IMR-90 (cell line): ENCODE measurements around the gene TSR3. TPM values are rescaled to one million over a fixed set of nuclear protein-coding genes. Genes with fewer than 3 reads are reported as not detected.

Experiments
- ATAC-seq: fragments of 200-7000 bp; cut with Tn5 transposase; 2 replicates; pipeline ENCODE4 v1.9.1; 2020; ENCODE audit warnings: low read depth, mild to moderate bottlenecking, moderate library complexity
- BruUV-seq: library from RNA; stranded (reverse); fragments of 400-500 nt; replicated peaks from 2 replicates; lab custom pipeline; 2021; lab: Mats Ljungman, UMichigan
- CTCF ChIA-PET: fragments of 300-600 bp; formaldehyde crosslinking; extraction: SDS; loops from one replicate; lab custom pipeline; 2021; ENCODE audit warnings: antibody characterized with exemption; lab: Yijun Ruan, JAX
- POLR2A ChIA-PET: fragments of 300-600 bp; sonication (Branson Sonifier 250); formaldehyde crosslinking; loops from one replicate; lab custom pipeline; 2022; ENCODE audit warnings: antibody characterized with exemption; ENCODE audit not compliant: unreplicated experiment; lab: Charles Lee
- DNase-seq: peaks from one replicate; pipeline ENCODE4 v3.0.0; 2013
- H2AFZ ChIP-seq: replicated peaks from 2 replicates; pipeline ENCODE3; 2013; ENCODE audit warnings: low read length, mild to moderate bottlenecking; ENCODE audit not compliant: poor library complexity
- H2AK5ac ChIP-seq: 2 replicates; pipeline ENCODE4 v1.6.1; 2013; ENCODE audit warnings: low read depth, low read length, inconsistent platforms
- H2AK9ac ChIP-seq: replicated peaks from 2 replicates; pipeline ENCODE3; 2013; ENCODE audit warnings: mild to moderate bottlenecking, low read depth, low read length, moderate library complexity; ENCODE audit not compliant: poor library complexity
- H2BK120ac ChIP-seq: 2 replicates; pipeline ENCODE4 v1.6.1; 2013; ENCODE audit warnings: low read depth, low read length, inconsistent platforms
- H2BK15ac ChIP-seq: 3 replicates; pipeline ENCODE4 v1.6.1; 2013; ENCODE audit warnings: low read depth, low read length, inconsistent platforms
- H2BK20ac ChIP-seq: 2 replicates; pipeline ENCODE4 v1.6.1; 2013; ENCODE audit warnings: low read depth, mild to moderate bottlenecking, inconsistent platforms, low read length, moderate library complexity
- H2BK5ac ChIP-seq: 2 replicates; pipeline ENCODE4 v1.6.1; 2013; ENCODE audit warnings: mild to moderate bottlenecking, low read depth, low read length, inconsistent platforms; ENCODE audit not compliant: poor library complexity, severe bottlenecking
- H3K14ac ChIP-seq: replicated peaks from 2 replicates; pipeline ENCODE4 v1.6.1; 2013; ENCODE audit warnings: low read depth, low read length, inconsistent platforms
- H3K18ac ChIP-seq: 2 replicates; pipeline ENCODE4 v1.6.1; 2013; ENCODE audit warnings: low read depth, low read length, control low read depth
- H3K23ac ChIP-seq: 2 replicates; pipeline ENCODE4 v1.6.1; 2013; ENCODE audit warnings: low read depth, low read length, inconsistent platforms
- H3K27ac ChIP-seq: 2 replicates; pipeline ENCODE4 v1.5.1; 2013; ENCODE audit warnings: mild to moderate bottlenecking, control low read depth, low read length; ENCODE audit not compliant: insufficient read depth
- H3K27me3 ChIP-seq: 2 replicates; pipeline ENCODE4 v1.6.1; 2013; ENCODE audit warnings: low read length; ENCODE audit not compliant: control insufficient read depth, insufficient read depth
- H3K36me3 ChIP-seq: 2 replicates; pipeline ENCODE4 v1.6.1; 2013; ENCODE audit warnings: low read length, mixed read lengths; ENCODE audit not compliant: control insufficient read depth, insufficient read depth
- H3K4ac ChIP-seq: 2 replicates; pipeline ENCODE4 v1.6.1; 2013; ENCODE audit warnings: low read depth, low read length, inconsistent platforms
- H3K4me1 ChIP-seq: 2 replicates; pipeline ENCODE4 v1.6.1; 2013; ENCODE audit warnings: low read length, mixed read lengths; ENCODE audit not compliant: control insufficient read depth, insufficient read depth
- H3K4me2 ChIP-seq: 2 replicates; pipeline ENCODE4 v1.6.1; 2013; ENCODE audit warnings: low read depth, mild to moderate bottlenecking, control low read depth, low read length, moderate library complexity
- H3K4me3 ChIP-seq: 2 replicates; pipeline ENCODE4 v1.5.1; 2013; ENCODE audit warnings: low read depth, mild to moderate bottlenecking, control low read depth, low read length, moderate library complexity; ENCODE audit not compliant: insufficient read depth
- H3K56ac ChIP-seq: 2 replicates; pipeline ENCODE4 v1.6.1; 2013; ENCODE audit warnings: low read length, inconsistent platforms; ENCODE audit not compliant: insufficient read depth; ENCODE audit errors: extremely low read depth
- H3K79me1 ChIP-seq, 2 experiments: 2 replicates each; pipeline ENCODE4 v1.6.1; 2013; ENCODE audit warnings: low read length in 2 of 2, inconsistent platforms in 1 of 2, low read depth in 1 of 2
- H3K9ac ChIP-seq: 2 replicates; pipeline ENCODE4 v1.6.1; 2013; ENCODE audit warnings: low read depth, low read length, control low read depth
- H3K9me1 ChIP-seq: 2 replicates; pipeline ENCODE4 v1.6.1; 2013; ENCODE audit warnings: low read length, inconsistent platforms; ENCODE audit not compliant: insufficient read depth
- H3K9me3 ChIP-seq: 2 replicates; pipeline ENCODE4 v1.6.1; 2013; ENCODE audit warnings: low read length; ENCODE audit not compliant: control insufficient read depth, insufficient read depth
- H4K20me1 ChIP-seq: 2 replicates; pipeline ENCODE4 v1.6.1; 2013; ENCODE audit warnings: low read length, inconsistent platforms; ENCODE audit not compliant: insufficient read depth
- H4K5ac ChIP-seq: 2 replicates; pipeline ENCODE4 v1.6.1; 2013; ENCODE audit warnings: mild to moderate bottlenecking, low read depth, low read length, control low read depth
- H4K8ac ChIP-seq, 2 experiments: 2 replicates each; pipeline ENCODE4 v1.6.1; 2013; ENCODE audit warnings: low read depth in 2 of 2, low read length in 2 of 2, control low read depth in 1 of 2, inconsistent platforms in 1 of 2
- H4K91ac ChIP-seq: 2 replicates; pipeline ENCODE4 v1.6.1; 2013; ENCODE audit warnings: low read depth, low read length, inconsistent platforms; ENCODE audit not compliant: insufficient read depth
- BHLHE40 ChIP-seq: fragments of 150-350 bp; IDR thresholded peaks from 2 replicates; pipeline ENCODE4 v1.6.1; 2016; ENCODE audit warnings: mild to moderate bottlenecking, low read depth, low read length
- MAZ ChIP-seq: IDR thresholded peaks from 2 replicates; pipeline ENCODE4 v1.6.1; 2012; ENCODE audit warnings: low read depth, mild to moderate bottlenecking, low read length, improper control_type of control experiment, moderate library complexity, borderline replicate concordance
- MXI1 ChIP-seq: IDR thresholded peaks from 2 replicates; pipeline ENCODE4 v1.6.1; 2012; ENCODE audit warnings: low read depth, mild to moderate bottlenecking, low read length, moderate library complexity, borderline replicate concordance
- RAD21 ChIP-seq: IDR thresholded peaks from 2 replicates; pipeline ENCODE4 v1.6.1; 2012; ENCODE audit warnings: low read length, improper control_type of control experiment
- RFX5 ChIP-seq: IDR thresholded peaks from 2 replicates; pipeline ENCODE4 v1.8.0; 2012; ENCODE audit warnings: low read depth, mild to moderate bottlenecking, low read length, moderate library complexity
- WGBS, 2 experiments: methylation state at CpG; one replicate each; pipeline versions ENCODE4 v1.1.5 to v1.1.7; 2013; ENCODE audit warnings: missing lambda C conversion rate in 2 of 2; ENCODE audit not compliant: insufficient read length in 1 of 2; ENCODE audit errors: extremely low coverage in 2 of 2; 5-methylcytosine and 5-hydroxymethylcytosine counted together
- dilution Hi-C: fragments of 300-500 bp; cut with HindIII; formaldehyde crosslinking; loops from one replicate; pipeline ENCODE4 v1.14.3; 2018; ENCODE audit warnings: low sequenced_read_pairs; ENCODE audit not compliant: unreplicated experiment
- in situ Hi-C: fragments of 300-500 bp; cut with MboI; formaldehyde crosslinking; loops from 3 replicates; pipeline ENCODE4 v1.14.3; 2019; ENCODE audit warnings: low sequenced_read_pairs, inconsistent platforms, mixed read lengths
- intact Hi-C: fragments of 100-400 bp; cut with micrococcal nuclease; formaldehyde crosslinking; loops from 2 replicates; pipeline ENCODE4 v1.10.0; 2022
- polyA plus RNA-seq, 3 experiments: library from polyadenylated mRNA; depleted of rRNA; stranded (reverse); fragments of >200 nt; gene quantifications; 2 replicates each; pipeline ENCODE4 v1.2.3, GENCODE V29; 2012; ENCODE audit warnings: low replicate concordance in 1 of 3
- total RNA-seq: library from RNA; depleted of rRNA; stranded (reverse); fragments of >200 nt; gene quantifications from 2 replicates; pipeline ENCODE4 v1.2.3, GENCODE V29; 2012

TSR3 gene
- total and polyA plus RNA-seq, 2 of the 4 experiments (the other 2 are of a cell fraction) = 38.0 to 52.9 TPM

DNA sequence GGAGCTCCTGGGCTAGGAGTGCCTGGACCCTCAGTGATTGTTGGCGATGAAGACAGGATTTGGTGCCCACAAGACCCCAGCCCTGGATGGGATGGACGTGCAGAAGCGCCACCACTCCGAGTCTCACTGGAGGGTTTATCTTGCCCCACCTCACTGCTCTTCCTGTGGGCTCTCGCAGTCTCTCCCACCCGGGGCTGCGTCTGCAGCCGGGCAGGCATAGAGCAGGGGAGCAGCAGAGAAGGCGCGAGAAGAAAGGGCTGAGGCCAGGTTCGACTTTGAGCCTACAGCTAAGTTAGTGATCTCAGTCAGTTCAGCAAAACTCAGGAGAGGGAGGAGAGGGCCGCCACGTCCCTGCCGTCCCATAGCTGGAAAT lies 35.7 kb downstream of the TSR3 start (continued):
- TF ChIP-seq MAZ (no peak), BHLHE40 (no peak), MXI1 (no peak)

DNA sequence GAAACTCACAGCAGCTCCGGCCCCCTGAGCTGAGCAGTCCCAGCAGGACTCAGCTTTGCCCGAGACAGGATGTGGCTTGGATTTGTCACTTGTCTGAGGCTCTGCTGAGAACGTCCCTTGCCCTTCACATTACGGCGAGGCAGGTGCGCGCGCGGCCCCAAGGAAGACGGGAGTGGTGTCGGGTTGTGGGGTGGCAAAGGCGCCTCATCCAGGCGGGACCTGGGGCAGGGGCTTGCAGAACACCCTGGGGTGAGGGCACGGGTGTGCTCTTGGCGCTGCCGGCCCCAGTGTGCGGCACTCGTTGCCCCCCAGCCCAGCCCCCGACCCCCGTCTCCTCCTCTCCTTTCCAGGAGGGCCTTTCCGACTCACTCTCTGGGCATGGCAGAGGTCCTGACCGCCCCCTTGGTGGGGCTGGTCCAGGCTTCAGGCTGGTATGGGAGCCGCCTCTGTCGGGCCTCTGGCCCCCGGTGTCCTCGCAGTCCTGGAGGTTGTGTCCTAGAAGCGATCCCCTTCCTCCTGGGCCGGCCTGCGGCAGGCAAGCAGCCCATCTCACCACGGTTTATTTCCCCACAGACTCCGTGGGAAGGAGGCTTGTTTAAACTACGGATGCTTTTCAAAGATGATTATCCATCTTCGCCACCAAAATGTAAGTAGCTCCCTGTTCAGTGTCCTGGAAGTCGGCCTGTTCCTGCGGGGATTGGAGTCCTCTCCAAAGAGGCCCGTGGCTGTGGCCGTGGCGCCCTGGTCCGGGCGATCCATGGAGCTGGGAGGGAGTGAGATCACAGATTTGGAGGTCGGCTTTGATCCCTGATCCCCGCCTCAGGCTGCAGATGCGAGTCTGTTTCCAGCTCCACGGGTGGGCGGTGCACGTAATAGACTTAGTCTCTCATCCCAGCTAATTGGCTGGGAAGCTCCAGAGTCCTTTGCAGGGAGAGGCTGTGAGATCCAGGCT lies 36.3 kb downstream of the TSR3 start:
- no TSS peak for BruUV-seq
- peaks cover 15% of the 10 kb centered on the region for H3K4me1 ChIP-seq
- H3K36me3 ChIP-seq = peaks cover 73% of the 10 kb centered on the region
- H2BK120ac ChIP-seq = no peak overlapping the region
- DNase-seq (no peak), ATAC-seq (no peak)
- H2BK15ac ChIP-seq = no peak overlapping the region
- peaks cover 6% of the 10 kb centered on the region for H3K9me1 ChIP-seq
- no peak overlapping the region for H2AK9ac ChIP-seq
- ChIA-PET CTCF (no interaction called here), POLR2A (no interaction called here)
- WGBS, 2 experiments = 98% methylated on average over 14 of the region's 46 CpGs; no CpG with 5 or more reads in 1 of the 2 experiments
- H3K27ac ChIP-seq = no peak overlapping the region
- H3K23ac ChIP-seq = no peak overlapping the region
- no peak overlapping the region for H3K4me2 ChIP-seq
- no peak overlapping the region for H3K9ac ChIP-seq
- peaks cover 98% of the 10 kb centered on the region for H4K20me1 ChIP-seq
- no peak overlapping the region for H2BK20ac ChIP-seq
- H4K8ac ChIP-seq = no peak overlapping the region
- H3K4me3 ChIP-seq = no peak overlapping the region
- no peak overlapping the region for H2BK5ac ChIP-seq
- no peak overlapping the region for H2AK5ac ChIP-seq
- H3K18ac ChIP-seq = no peak overlapping the region
- TF ChIP-seq RAD21 (no peak), RFX5 (no peak)
- H3K79me1 ChIP-seq = peaks cover 10 to 52% of the 10 kb centered on the region in 2 experiments
- H4K91ac ChIP-seq = no peak overlapping the region
- no peak overlapping the region for H4K5ac ChIP-seq
- in situ Hi-C loops = no loop called here
- H3K27me3 ChIP-seq = no peaks in the 10 kb centered on the region
- no peak overlapping the region for H3K56ac ChIP-seq
- no peak overlapping the region for H2AFZ ChIP-seq
- dilution Hi-C loops = no loop called here
- H3K4ac ChIP-seq = no peak overlapping the region
- no peak overlapping the region for H3K14ac ChIP-seq
- no peaks in the 10 kb centered on the region for H3K9me3 ChIP-seq
- intact Hi-C loops = no loop called here
